ENCODE measurements around the gene MCRIP2.
A peak's percentile ranks its signal among the peaks of the same experiment; 100 is the strongest.
"Not testable (repeated sequence)": the region's sequence is repeated elsewhere in the genome, so short reads cannot be mapped to it uniquely, and the experiment has no call there.

MCRIP2 gene

DNA sequence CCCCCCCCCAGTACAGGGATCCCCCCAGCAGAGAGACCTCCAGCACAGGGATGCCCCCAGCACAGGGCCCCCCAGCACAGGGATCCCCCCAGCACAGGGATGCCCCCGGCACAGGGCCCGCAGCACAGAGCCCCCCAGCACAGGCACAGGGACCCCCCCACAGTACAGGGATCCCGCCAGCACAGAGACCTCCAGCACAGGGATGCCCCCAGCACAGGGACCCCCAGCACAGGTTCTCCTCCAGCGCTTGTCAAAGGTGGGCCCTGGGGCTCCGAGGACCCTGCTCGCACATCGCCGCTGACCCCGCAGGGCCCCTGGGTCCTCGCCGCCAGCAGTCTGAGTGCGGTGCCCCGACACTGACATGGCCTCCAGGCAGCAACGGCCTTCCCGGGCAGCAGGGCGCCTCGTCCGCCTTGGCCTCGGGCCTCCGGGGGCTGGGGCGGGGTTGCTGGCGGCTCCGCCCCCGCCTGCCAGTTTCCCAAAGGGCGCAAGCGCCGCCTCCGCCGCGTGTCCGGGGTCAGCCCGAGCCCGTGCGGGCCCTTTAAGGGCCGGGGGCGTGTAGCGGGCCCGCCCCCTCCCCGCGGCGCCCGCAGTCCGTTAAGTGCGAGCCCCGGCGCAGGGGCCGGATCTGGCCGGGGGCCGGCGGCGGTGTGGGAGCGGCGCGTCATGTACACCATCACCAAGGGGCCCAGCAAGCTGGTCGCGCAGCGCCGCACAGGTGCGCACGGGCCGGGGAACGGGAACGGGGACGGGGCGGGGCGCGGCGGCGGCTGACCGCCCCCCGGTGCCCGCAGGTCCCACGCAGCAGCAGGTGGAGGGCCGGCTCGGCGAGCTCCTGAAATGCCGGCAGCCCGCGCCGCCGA lies at the start of gene MCRIP2:
Gene MCRIP2 (plus strand): TSS at position 503 of the 863 bp plus-strand sequence. CDS start 164 bp downstream, at position 667.
- Mint-ChIP-seq H3K4me1 (peaks cover 11% of the 10 kb centered on the region), H3K9me3 (no peaks in the 10 kb centered on the region)

GRCh38 chr16:591892-592517 lies 49.6 kb upstream of the MCRIP2 start:
- Mint-ChIP-seq H3K4me1 (peaks cover 36% of the 10 kb centered on the region), H3K36me3 (no peaks in the 10 kb centered on the region), H3K4me3 (peak overlapping the region; percentile 89), H3K27me3 (no peaks in the 10 kb centered on the region), H3K9me3 (no peaks in the 10 kb centered on the region), H3K27ac (peak overlapping the region; percentile 72)

More for the DNA sequence above, at the start of gene MCRIP2:
- H3K36me3 Mint-ChIP-seq = no peaks in the 10 kb centered on the region
- H3K27ac Mint-ChIP-seq = no peak within 1 kb of the TSS
- H3K27me3 Mint-ChIP-seq = no peaks in the 10 kb centered on the region
- H3K4me3 Mint-ChIP-seq = peak within 1 kb of the TSS; percentile 80

DNA sequence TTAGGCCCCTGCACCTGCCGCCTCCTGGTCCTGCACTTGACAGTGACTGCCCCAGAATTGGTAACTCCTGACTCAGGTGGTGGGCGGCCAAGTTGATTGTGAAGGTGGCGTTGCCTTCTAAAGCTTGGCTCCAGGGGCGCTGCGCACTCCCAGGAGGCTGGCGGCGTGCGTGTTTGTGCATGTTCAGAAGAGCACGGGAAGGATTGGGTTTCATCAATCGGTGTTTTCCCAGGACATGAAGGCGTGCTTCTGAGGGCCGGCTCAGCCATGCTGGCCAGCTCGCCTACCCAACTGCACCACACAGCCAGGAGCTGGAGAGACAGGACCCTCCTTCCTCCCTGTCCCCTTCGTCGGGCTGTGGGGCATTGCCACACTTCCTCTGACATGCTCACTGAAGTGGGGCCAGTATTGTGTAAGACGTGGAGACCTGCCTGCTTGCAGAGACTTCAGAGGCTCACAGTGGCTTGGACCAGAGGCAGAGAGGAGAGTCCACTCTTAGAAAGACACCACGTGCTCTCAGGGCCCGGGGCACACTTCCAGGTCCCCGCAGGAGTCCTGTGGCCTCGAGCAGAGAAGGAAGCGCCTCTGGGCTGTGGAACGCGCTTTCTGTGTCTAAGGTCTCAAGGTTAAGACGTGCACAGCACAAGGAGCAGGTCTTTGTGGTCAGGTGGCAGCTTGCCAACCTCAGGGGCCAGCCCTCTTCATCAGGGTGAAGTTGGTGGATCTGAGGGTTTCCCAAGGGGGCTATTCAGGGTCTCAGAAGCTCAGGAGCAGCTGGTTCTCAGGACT lies 48.9 kb upstream of the MCRIP2 start:
- no peaks in the 10 kb centered on the region for H3K27me3 Mint-ChIP-seq
- no peaks in the 10 kb centered on the region for H3K9me3 Mint-ChIP-seq
- H3K4me3 Mint-ChIP-seq = no peak overlapping the region
- no peaks in the 10 kb centered on the region for H3K36me3 Mint-ChIP-seq
- peaks cover 36% of the 10 kb centered on the region for H3K4me1 Mint-ChIP-seq
- H3K27ac Mint-ChIP-seq = peak overlapping the region; percentile 62

- H3K27ac Mint-ChIP-seq = no peak overlapping the region
Observed at GRCh38 chr16:593406-593805, 48.2 kb upstream of the MCRIP2 start.

DNA sequence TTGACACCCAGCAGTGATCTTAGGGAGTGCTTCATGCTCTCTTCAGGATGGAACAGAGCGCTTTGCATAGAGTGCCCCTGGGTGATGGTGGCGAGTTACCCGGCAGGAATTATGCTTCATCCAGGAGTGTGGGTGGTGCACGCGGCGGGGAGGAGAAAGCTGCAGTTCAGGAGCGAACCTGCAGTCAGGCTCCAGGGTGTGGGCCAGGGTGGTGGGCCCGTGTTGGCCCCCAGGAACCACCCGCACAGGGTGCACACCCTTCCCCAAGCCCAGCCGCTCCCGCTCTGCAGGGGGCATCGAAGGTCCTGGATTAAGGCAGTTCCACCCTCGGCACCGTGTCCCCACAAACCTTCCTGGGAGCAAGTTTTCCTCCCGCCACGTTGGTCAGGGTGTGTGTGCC lies 47.8 kb upstream of the MCRIP2 start:
- Mint-ChIP-seq H3K4me1 (peaks cover 36% of the 10 kb centered on the region), H3K27ac (no peak overlapping the region), H3K27me3 (no peaks in the 10 kb centered on the region), H3K4me3 (no peak overlapping the region), H3K9me3 (no peaks in the 10 kb centered on the region), H3K36me3 (no peaks in the 10 kb centered on the region)

More at GRCh38 chr16:593406-593805, 48.2 kb upstream of the MCRIP2 start:
- Mint-ChIP-seq H3K4me1 (peaks cover 36% of the 10 kb centered on the region), H3K36me3 (no peaks in the 10 kb centered on the region), H3K27me3 (no peaks in the 10 kb centered on the region), H3K4me3 (no peak overlapping the region), H3K9me3 (no peaks in the 10 kb centered on the region)

GRCh38 chr16:595094-595528 lies 46.5 kb upstream of the MCRIP2 start:
- no peaks in the 10 kb centered on the region for H3K9me3 Mint-ChIP-seq
- no peaks in the 10 kb centered on the region for H3K27me3 Mint-ChIP-seq
- H3K4me1 Mint-ChIP-seq = peaks cover 36% of the 10 kb centered on the region
- no peak overlapping the region for H3K27ac Mint-ChIP-seq
- H3K36me3 Mint-ChIP-seq = no peaks in the 10 kb centered on the region
- no peak overlapping the region for H3K4me3 Mint-ChIP-seq

DNA sequence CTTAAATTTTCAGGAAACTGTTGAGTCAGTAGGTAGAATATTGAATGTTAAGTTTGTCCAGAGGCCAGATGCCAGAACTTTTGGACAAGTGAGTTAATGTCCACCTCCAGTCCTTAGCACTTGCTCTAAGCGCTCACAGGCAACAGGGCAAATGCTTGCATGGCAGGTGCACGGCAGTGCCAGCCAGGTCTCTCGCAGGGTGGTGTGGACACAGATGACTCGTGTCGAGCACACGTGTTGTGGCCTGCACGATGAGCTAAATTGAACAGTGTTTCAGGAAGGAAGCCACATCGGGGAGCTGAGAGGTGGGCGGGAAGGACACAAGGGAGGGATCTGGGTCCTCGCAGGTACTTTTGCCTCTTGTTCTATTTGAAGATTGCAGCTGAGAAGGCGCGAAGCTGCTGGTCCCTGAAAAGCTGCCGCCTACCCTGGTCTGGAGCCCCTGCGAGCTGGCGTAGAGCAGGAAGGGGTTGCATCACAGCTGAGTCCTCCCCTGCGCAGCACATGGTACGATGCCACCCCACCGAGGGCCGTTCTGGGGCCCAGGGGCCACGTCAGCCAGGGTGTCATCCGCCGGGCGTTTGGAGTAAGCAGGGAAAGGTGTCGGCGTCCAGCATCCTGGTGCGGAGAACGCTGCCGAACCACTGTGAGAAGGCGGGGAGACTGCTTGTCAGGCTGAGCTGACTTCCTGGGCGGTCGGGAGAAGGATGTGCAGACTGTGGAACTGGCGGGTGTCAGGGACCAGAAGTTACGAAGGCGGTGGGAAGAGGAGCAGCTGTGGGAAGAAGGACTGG lies 45.5 kb upstream of the MCRIP2 start:
- Mint-ChIP-seq H3K9me3 (no peaks in the 10 kb centered on the region), H3K36me3 (no peaks in the 10 kb centered on the region), H3K27me3 (no peaks in the 10 kb centered on the region), H3K27ac (peak overlapping the region; percentile 32), H3K4me1 (peaks cover 28% of the 10 kb centered on the region), H3K4me3 (no peak overlapping the region)

DNA sequence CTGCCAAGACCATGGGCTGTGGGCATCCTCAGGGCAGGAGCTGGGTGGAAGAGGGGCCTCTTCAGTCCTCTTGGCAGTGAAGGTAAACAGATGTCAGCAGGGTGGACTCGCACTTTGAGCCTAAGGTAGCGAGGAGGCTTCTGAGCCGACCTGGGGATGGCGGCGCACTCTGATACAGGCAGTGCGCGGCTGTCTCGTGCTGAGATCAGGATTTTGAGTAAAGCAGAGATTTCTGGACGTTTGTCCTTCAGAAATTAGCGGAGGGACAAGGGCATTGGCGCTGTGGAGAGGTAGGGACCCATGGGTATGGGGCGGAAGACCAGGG lies 44.9 kb upstream of the MCRIP2 start:
- Mint-ChIP-seq H3K27me3 (no peaks in the 10 kb centered on the region), H3K4me1 (peaks cover 26% of the 10 kb centered on the region), H3K27ac (peak overlapping the region; percentile 32), H3K9me3 (no peaks in the 10 kb centered on the region), H3K4me3 (no peak overlapping the region), H3K36me3 (no peaks in the 10 kb centered on the region)

DNA sequence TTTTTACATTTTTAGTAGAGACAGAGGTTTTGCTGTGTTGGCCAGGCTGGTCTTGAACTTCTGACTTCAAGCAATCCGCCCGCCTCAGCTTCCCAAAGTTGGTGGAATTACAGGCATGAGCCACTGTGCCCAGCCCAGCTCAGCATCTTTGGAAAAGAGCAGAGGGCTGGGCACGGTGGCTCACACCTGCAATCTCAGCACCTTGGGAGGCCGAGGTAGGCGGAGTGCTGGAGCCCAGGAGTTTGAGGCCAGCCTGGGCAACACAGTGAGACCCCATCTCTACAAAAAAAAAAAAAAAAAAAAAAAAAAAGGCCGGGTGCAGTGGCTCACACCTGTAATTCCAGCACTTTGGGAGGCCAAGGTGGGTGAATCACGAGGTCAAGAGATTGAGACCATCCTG lies 44.0 kb upstream of the MCRIP2 start:
- H3K9me3 Mint-ChIP-seq, H3K27ac Mint-ChIP-seq, H3K4me3 Mint-ChIP-seq, H3K27me3 Mint-ChIP-seq, H3K36me3 Mint-ChIP-seq: not testable (repeated sequence)
- peaks cover 19% of the 10 kb centered on the region for H3K4me1 Mint-ChIP-seq

DNA sequence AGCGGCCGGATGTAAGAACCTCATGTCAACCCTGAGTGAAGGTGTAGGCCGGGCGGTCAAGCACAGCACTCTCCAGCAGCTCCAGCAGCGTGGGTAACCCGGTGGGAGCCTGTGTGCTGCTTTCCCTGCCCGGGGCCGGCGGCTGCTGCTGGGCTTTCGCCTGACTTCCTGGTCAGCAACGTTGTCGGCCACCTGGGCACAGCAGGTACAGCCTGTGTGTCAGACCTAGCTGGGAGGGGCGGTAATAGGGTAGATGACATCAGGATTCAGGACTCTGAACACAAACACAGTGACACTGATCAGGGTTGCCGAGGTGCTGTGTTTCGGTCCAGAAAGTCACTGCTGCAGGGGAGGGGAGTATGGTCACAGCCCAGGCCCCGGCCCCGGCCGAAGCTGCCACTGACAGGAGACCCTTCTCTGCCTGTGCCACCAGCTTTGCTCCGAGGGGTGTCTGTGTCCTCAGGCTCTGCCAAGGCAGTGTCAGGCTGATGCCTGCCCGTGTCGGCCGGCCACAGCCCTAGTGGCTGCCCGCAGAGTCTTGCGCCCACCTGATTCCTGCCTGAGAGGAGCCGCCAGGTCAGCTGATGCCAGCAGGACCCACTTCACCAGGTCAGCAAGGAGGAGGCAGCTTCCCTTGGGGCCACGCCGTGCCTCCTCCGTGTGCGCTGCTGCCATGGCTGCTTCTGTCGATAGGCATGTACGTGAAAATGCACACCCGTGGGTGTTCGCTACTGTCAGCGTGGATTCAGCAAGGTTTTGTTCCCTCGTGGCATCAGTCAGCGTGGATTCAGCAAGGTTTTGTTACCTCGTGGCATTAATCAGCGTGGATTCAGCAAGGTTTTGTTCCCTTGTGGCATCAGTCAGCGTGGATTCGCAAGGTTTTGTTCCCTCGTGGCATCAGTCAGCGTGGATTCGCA lies 42.5 kb upstream of the MCRIP2 start:
- Mint-ChIP-seq H3K4me3 (no peak overlapping the region), H3K9me3 (no peaks in the 10 kb centered on the region)

DNA sequence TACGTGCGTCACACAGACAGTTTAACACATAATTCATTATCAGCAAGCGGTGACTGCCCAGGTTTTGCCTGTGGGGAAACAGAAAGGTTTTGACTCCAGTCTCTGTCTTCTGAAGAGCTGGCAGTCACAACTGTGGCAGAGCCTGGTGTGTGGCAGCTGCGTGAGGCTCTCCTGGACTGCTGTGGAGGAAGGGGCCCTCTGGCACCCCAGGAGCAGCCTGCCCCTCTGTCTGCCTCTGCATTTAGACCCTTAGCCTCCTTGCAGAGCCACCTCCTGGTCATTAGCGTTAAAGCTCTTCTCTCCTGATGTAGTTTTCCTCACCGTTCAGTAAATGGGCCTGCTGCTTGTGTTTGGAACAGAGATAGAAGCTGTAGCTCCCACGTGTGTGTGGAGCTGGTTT lies 40.8 kb upstream of the MCRIP2 start:
- Mint-ChIP-seq H3K36me3 (no peaks in the 10 kb centered on the region), H3K27me3 (no peaks in the 10 kb centered on the region), H3K4me1 (peaks cover 14% of the 10 kb centered on the region), H3K27ac (no peak overlapping the region), H3K9me3 (no peaks in the 10 kb centered on the region), H3K4me3 (no peak overlapping the region)

More for the DNA sequence above, 42.5 kb upstream of the MCRIP2 start:
- Mint-ChIP-seq H3K4me1 (peaks cover 19% of the 10 kb centered on the region), H3K27me3 (no peaks in the 10 kb centered on the region), H3K36me3 (no peaks in the 10 kb centered on the region), H3K27ac (no peak overlapping the region)

DNA sequence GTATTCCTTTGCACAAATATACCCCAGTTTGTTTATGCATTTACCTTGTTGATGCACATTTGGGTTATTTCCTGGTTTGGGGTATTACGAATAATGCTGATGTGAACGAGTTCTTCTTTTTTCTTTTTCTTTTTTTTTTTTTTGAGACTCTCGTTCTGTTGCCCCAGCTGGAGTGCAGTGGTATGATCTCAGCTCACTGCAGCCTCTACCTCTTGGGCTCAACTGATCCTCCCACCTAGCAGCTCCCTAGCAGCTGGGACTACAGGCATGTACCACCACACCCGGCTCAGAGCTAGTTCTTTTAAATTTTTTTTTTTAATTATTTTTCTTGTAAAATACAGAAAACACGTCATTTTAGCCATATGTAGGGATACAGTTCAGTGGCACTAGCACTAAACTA lies 37.7 kb upstream of the MCRIP2 start:
- H3K4me3 Mint-ChIP-seq = no peak overlapping the region
- H3K9me3 Mint-ChIP-seq = no peaks in the 10 kb centered on the region
- H3K36me3 Mint-ChIP-seq = no peaks in the 10 kb centered on the region
- H3K27me3 Mint-ChIP-seq = no peaks in the 10 kb centered on the region
- H3K27ac Mint-ChIP-seq = no peak overlapping the region
- H3K4me1 Mint-ChIP-seq = peaks cover 16% of the 10 kb centered on the region

GRCh38 chr16:606656-607307 lies 34.8 kb upstream of the MCRIP2 start:
- Mint-ChIP-seq H3K4me3 (no peak overlapping the region), H3K36me3 (no peaks in the 10 kb centered on the region), H3K27me3 (no peaks in the 10 kb centered on the region), H3K9me3 (no peaks in the 10 kb centered on the region), H3K4me1 (peaks cover 25% of the 10 kb centered on the region), H3K27ac (no peak overlapping the region)

- peak overlapping the region; percentile 17 for H3K27ac Mint-ChIP-seq
- H3K36me3 Mint-ChIP-seq = no peaks in the 10 kb centered on the region
- peaks cover 20% of the 10 kb centered on the region for H3K4me1 Mint-ChIP-seq
- H3K27me3 Mint-ChIP-seq = no peaks in the 10 kb centered on the region
- no peaks in the 10 kb centered on the region for H3K9me3 Mint-ChIP-seq
- no peak overlapping the region for H3K4me3 Mint-ChIP-seq
Observed at GRCh38 chr16:608019-608418, 33.6 kb upstream of the MCRIP2 start.
